Esophagus muscularis mucosa (tissue), 4 donors: ENCODE measurements around the gene PPARA. TPM values are rescaled to one million over a fixed set of nuclear protein-coding genes. Genes with fewer than 3 reads are reported as not detected.
A peak's percentile ranks its signal among the peaks of the same experiment; 100 is the strongest.

Experiments
- DNase-seq: peaks from one replicate; pipeline ENCODE4 v3.0.0-alpha.2; 2017; ENCODE audit errors: extremely low spot score
- H3K27ac ChIP-seq, 4 donors: fragments of 200-600 bp; sonication (generic); replicated peaks in 1 of 4; 1 replicate in 3 of 4; 2 replicates in 1 of 4; pipeline ENCODE4 v1.5.1; 2016 to 2019; ENCODE audit warnings: mild to moderate bottlenecking in 1 of 4
- H3K27me3 ChIP-seq, 4 donors: fragments of 200-600 bp; sonication (generic); one replicate each; pipeline versions ENCODE4 v1.5.1 to v1.6.0; 2016 to 2019
- H3K36me3 ChIP-seq, 4 donors: fragments of 200-600 bp; sonication (generic); one replicate each; pipeline ENCODE4 v1.5.1; 2016 to 2019
- H3K4me1 ChIP-seq, 4 donors: fragments of 200-600 bp; sonication (generic); one replicate each; pipeline ENCODE4 v1.5.1; 2016 to 2019
- H3K4me3 ChIP-seq, 4 donors: fragments of 200-600 bp; sonication (generic); 1 replicate in 2 of 4; 2 replicates in 2 of 4; pipeline ENCODE4 v1.5.1; 2016 to 2019; ENCODE audit warnings: mild to moderate bottlenecking in 4 of 4, moderate library complexity in 1 of 4
- H3K9me3 ChIP-seq, 4 donors: fragments of 200-600 bp; sonication (generic); 1 replicate in 3 of 4; 2 replicates in 1 of 4; pipeline ENCODE4 v1.5.1; 2016 to 2019
- CTCF ChIP-seq, 3 experiments: fragments of 200-600 bp in 2 of 3; fragments of 450-650 bp in 1 of 3; sonication (generic) in 2 of 3; IDR thresholded peaks; one replicate each; pipeline ENCODE4 v1.5.1; 2017 to 2019; ENCODE audit warnings: antibody characterized with exemption in 3 of 3, mild to moderate bottlenecking in 2 of 3, moderate library complexity in 1 of 3
- EP300 ChIP-seq: sonication (generic); formaldehyde crosslinking; IDR thresholded peaks from one replicate; pipeline ENCODE4 v1.6.1; 2017; ENCODE audit warnings: antibody characterized with exemption
- POLR2A ChIP-seq: fragments of 450-650 bp; IDR thresholded peaks from one replicate; pipeline ENCODE4 v1.6.1; 2017; ENCODE audit warnings: antibody characterized with exemption, moderate library complexity, mild to moderate bottlenecking, low read depth
- POLR2AphosphoS5 ChIP-seq, 2 donors: sonication (generic); formaldehyde crosslinking; IDR thresholded peaks; one replicate each; pipeline ENCODE4 v1.6.1; 2017; ENCODE audit warnings: antibody characterized with exemption in 2 of 2
- WGBS: methylation state at CpG from one replicate; pipeline ENCODE4 v1.1.5; 2018; 5-methylcytosine and 5-hydroxymethylcytosine counted together
- intact Hi-C: fragments of 100-400 bp; cut with DNase I; formaldehyde crosslinking; loops from one replicate; pipeline ENCODE4 v1.15.1; 2023
- total RNA-seq, 4 donors: library from RNA; depleted of rRNA; stranded (reverse); fragments of >200 nt; gene quantifications; one replicate each; pipeline versions ENCODE4 v1.1.0 to v1.2.1, GENCODE V29; 2016

The PPARA gene
- total RNA-seq, 4 donors from 2014 or later = 17.0 to 50.9 (median 26.8) TPM

- no peaks in the 10 kb centered on the region for H3K9me3 ChIP-seq
- 97% methylated on average over 11 of the region's 13 CpGs for WGBS
- no peaks in the 10 kb centered on the region for H3K27me3 ChIP-seq
- H3K4me3 ChIP-seq = no peak overlapping the region
- no peak for TF ChIP-seq CTCF (IDR thresholded peaks at IDR 0.05)
- no peak for TF ChIP-seq EP300
- TF ChIP-seq POLR2A = no peak
- no peak for TF ChIP-seq POLR2AphosphoS5 (IDR thresholded peaks at IDR 0.05)
- no peak for DNase-seq
- peaks cover 81 to 100% (median 99%) of the 10 kb centered on the region in 4 donors for H3K36me3 ChIP-seq
- intact Hi-C loops = no loop called here
- H3K27ac ChIP-seq = no peak overlapping the region
- peaks cover 0 to 14% (median 0%) of the 10 kb centered on the region in 4 donors for H3K4me1 ChIP-seq
These were observed 131.7 kb downstream of the PPARA start for GRCh38 chr22:46281866-46282678.

- Histone ChIP-seq H3K27ac (no peak overlapping the region), H3K27me3 (no peaks in the 10 kb centered on the region), H3K4me3 (no peak overlapping the region), H3K36me3 (peaks cover 46 to 100% (median 86%) of the 10 kb centered on the region in 4 donors), H3K4me1 (peaks cover 0 to 29% (median 3%) of the 10 kb centered on the region in 4 donors), H3K9me3 (no peaks in the 10 kb centered on the region)
- 96% methylated on average over 3 of the region's 3 CpGs for WGBS
- intact Hi-C loops = no loop called here
- no peak for DNase-seq
- TF ChIP-seq CTCF (IDR thresholded peaks at IDR 0.05) (no peak), EP300 (no peak), POLR2A (no peak), POLR2AphosphoS5 (IDR thresholded peaks at IDR 0.05) (no peak)
These were observed 135.7 kb downstream of the PPARA start for GRCh38 chr22:46286006-46286405.

GRCh38 chr22:46286941-46287872 lies 136.9 kb downstream of the PPARA start:
- Histone ChIP-seq H3K4me3 (peak overlapping the region in 1 of 4 donors; percentile 31), H3K27me3 (no peaks in the 10 kb centered on the region), H3K36me3 (peaks cover 40 to 100% (median 85%) of the 10 kb centered on the region in 4 donors), H3K27ac (peak overlapping the region in 2 of 4 donors; percentile 31 to 50), H3K4me1 (peaks cover 0 to 30% (median 3%) of the 10 kb centered on the region in 4 donors), H3K9me3 (peaks cover 0 to 7% (median 0%) of the 10 kb centered on the region in 4 donors)
- intact Hi-C loops = no loop called here
- DNase-seq = no peak
- TF ChIP-seq POLR2A (no peak), POLR2AphosphoS5 (IDR thresholded peaks at IDR 0.05) (no peak), CTCF (IDR thresholded peaks at IDR 0.05) (no peak), EP300 (no peak)
- WGBS = 92% methylated on average over 7 of the region's 15 CpGs

GRCh38 chr22:46287873-46288751 lies 137.8 kb downstream of the PPARA start:
- no peak for TF ChIP-seq POLR2A
- TF ChIP-seq POLR2AphosphoS5 (IDR thresholded peaks at IDR 0.05) = peak; percentile 19 to 30
- no peak for DNase-seq
- Histone ChIP-seq H3K27ac (peak overlapping the region in 2 of 4 donors; percentile 31 to 50), H3K9me3 (peaks cover 0 to 7% (median 0%) of the 10 kb centered on the region in 4 donors), H3K36me3 (peaks cover 39 to 100% (median 85%) of the 10 kb centered on the region in 4 donors), H3K4me3 (peak overlapping the region in 2 of 4 donors; percentile 10 to 31), H3K27me3 (no peaks in the 10 kb centered on the region), H3K4me1 (peaks cover 0 to 30% (median 3%) of the 10 kb centered on the region in 4 donors)
- 66% methylated on average over 20 of the region's 24 CpGs for WGBS
- intact Hi-C loops = no loop called here
